Brain microvascular endothelial cell (primary cell): ENCODE results near the gene GDF11.
A peak's percentile ranks its signal among the peaks of the same experiment; 100 is the strongest.

Source experiments
- DNase-seq: peaks from one replicate; pipeline ENCODE4 v3.0.0-alpha.2; 2020
- H3K27ac ChIP-seq: fragments of 250-450 bp; sonication (Bioruptor Pico); 2 replicates; pipeline ENCODE4 v1.5.1; 2020; ENCODE audit warnings: mild to moderate bottlenecking, moderate library complexity
- H3K27me3 ChIP-seq: fragments of 250-450 bp; sonication (Bioruptor Pico); replicated peaks from 2 replicates; pipeline ENCODE4 v1.5.1; 2020; ENCODE audit warnings: mild to moderate bottlenecking
- H3K36me3 ChIP-seq: fragments of 250-450 bp; sonication (Bioruptor Pico); replicated peaks from 2 replicates; pipeline ENCODE4 v1.5.1; 2020; ENCODE audit warnings: mild to moderate bottlenecking
- H3K4me3 ChIP-seq: 2 replicates; pipeline ENCODE4 v1.5.1; 2011; ENCODE audit warnings: low read depth, mild to moderate bottlenecking, control low read depth, low read length, moderate library complexity
- in situ Hi-C: cut with HindIII; loops from 2 replicates; pipeline ENCODE4 v1.10.0; 2017; ENCODE audit warnings: low sequenced_read_pairs, low pct_ligation_motif_present
- TF ChIP-seq, protein P1 (sequence below): IDR thresholded peaks from 2 replicates; pipeline ENCODE4 v1.5.1; 2011; ENCODE audit warnings: low read depth, mild to moderate bottlenecking, moderate library complexity, low read length, control low read depth, inconsistent platforms; ENCODE audit errors: missing control alignments

Gene GDF11

DNA sequence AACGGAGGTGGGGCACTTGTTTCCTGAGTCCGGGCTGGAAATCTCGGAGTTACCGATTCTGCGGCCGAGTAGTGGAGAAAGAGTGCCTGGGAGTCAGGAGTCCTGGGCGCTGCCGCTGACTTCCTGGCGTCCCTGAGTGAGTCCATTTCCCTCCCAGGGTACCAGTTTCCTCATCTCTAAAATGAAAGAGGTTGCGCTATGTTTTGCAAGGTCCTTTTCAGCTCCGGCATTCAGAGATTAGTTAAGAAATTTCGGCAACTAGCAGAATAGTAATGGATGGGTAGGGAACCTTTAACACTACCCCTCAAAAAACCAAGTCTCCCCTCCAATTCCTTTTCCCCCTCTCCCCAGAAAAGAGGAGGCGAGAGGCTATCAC lies 26.4 kb upstream of the GDF11 start:
- H3K27me3 ChIP-seq = no peaks in the 10 kb centered on the region
- H3K27ac ChIP-seq = peak overlapping the region; percentile 78
- TF ChIP-seq, protein P1, sequence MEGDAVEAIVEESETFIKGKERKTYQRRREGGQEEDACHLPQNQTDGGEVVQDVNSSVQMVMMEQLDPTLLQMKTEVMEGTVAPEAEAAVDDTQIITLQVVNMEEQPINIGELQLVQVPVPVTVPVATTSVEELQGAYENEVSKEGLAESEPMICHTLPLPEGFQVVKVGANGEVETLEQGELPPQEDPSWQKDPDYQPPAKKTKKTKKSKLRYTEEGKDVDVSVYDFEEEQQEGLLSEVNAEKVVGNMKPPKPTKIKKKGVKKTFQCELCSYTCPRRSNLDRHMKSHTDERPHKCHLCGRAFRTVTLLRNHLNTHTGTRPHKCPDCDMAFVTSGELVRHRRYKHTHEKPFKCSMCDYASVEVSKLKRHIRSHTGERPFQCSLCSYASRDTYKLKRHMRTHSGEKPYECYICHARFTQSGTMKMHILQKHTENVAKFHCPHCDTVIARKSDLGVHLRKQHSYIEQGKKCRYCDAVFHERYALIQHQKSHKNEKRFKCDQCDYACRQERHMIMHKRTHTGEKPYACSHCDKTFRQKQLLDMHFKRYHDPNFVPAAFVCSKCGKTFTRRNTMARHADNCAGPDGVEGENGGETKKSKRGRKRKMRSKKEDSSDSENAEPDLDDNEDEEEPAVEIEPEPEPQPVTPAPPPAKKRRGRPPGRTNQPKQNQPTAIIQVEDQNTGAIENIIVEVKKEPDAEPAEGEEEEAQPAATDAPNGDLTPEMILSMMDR = no peak
- no peak for DNase-seq
- H3K36me3 ChIP-seq = no peaks in the 10 kb centered on the region
- peak overlapping the region; percentile 79 for H3K4me3 ChIP-seq
- in situ Hi-C loops = no loop called here

DNA sequence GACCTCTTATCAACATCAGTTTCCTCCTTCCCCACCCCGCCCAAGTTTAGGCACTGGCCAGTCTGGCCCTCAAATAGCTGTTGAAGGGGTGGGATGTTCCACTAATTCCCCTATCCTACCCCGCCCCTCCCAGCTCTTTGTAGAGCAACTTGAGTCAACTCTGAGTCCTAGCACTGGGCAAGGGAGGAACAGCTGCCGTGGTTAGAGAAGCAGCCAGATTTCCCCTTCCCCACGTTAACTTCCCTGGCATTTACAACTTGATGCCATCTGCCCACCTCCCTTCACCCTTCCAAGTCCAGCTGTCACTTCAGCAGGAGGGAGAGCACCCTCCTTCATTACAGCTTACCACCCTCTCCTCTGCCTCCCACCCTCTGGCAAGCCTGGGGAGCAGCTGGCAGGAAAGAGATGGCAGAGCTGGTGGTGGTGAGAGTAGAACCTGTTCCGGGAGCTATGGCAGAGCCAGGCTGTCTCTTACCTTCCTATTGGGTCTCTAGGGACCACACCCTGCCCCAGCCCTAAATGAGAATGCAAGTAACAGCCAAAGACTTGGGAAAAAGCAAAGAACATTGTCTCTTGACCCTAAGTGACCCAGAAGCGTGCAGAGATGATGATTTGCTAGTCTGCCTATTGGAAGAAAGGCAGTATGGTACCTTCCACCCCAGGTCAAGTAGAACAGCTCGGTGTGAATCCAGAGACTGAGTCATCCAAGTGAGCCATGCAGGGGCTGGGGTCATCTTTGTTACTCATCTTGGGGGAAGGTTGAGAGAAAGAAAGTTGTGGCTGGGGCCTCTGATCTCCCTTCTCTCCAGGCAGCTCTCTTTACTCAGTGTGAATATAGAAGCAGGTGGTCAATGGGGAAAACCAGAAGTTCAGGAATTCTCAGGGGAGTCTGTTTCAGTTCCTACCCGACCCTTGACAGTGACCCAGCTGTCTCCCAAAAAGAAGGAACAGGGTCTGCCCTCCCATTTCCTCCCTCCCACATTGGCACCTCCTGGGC lies 25.6 kb upstream of the GDF11 start:
- in situ Hi-C loops = no loop called here
- Histone ChIP-seq H3K4me3 (peak overlapping the region; percentile 79), H3K36me3 (no peaks in the 10 kb centered on the region), H3K27ac (peak overlapping the region; percentile 62), H3K27me3 (no peaks in the 10 kb centered on the region)
- TF ChIP-seq, protein P1 = no peak
- DNase-seq = peak; percentile 74

DNA sequence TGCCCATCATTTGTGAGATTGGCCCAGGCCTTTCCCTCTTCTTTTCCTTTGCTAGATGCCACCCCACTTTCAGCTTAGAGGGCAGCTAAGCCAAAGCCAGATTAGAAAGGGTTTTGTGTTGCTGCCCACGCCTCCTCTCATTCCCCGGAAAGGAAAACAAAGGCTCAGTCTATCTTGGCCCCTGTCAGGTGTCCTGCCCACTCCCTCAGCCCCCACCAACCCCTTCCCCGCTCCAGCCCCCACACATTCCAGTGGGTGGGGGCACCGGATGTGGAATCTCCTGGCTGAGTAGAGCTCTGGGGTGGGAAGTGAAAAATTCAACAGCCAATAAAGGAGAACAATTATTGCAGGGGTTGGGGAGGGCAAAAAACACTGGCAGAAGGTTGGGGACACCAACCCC lies 24.9 kb upstream of the GDF11 start:
- DNase-seq = no peak
- Histone ChIP-seq H3K27me3 (no peaks in the 10 kb centered on the region), H3K4me3 (peak overlapping the region; percentile 1), H3K36me3 (peaks cover 4% of the 10 kb centered on the region), H3K27ac (peak overlapping the region; percentile 62)
- TF ChIP-seq, protein P1 = no peak
- in situ Hi-C loops = no loop called here

DNA sequence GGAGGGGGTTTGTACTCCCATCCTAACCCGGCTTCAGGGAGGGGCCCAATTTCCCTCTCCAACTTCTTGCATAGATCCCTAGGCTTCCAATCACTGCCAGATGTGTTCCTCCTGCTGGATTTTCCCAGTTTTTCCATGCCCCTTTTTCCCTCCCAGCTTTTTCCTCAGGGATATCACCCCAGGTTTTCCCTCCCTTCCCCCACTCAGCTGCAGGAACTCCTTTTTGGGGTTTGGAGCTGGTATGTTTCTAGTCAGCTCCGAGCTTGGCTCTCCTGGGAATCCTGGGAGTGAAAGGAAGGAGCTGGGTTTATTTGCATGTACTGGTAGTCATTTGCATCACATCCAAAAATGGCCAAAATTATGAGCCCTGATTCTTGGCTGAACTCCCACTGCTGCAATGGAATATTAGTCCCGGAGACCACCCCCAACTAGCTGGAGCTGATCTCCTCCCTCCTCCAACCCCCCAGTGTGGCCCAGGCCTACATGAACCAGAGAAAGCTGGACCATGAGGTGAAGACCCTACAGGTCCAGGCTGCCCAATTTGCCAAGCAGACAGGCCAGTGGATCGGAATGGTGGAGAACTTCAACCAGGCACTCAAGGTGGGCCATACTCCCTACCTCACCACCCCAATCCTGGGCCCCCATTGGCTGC lies 24.2 kb upstream of the GDF11 start:
- no peak for DNase-seq
- Histone ChIP-seq H3K36me3 (peaks cover 11% of the 10 kb centered on the region), H3K27me3 (no peaks in the 10 kb centered on the region), H3K27ac (peak overlapping the region; percentile 62), H3K4me3 (no peak overlapping the region)
- TF ChIP-seq, protein P1 = no peak
- in situ Hi-C loops = no loop called here

DNA sequence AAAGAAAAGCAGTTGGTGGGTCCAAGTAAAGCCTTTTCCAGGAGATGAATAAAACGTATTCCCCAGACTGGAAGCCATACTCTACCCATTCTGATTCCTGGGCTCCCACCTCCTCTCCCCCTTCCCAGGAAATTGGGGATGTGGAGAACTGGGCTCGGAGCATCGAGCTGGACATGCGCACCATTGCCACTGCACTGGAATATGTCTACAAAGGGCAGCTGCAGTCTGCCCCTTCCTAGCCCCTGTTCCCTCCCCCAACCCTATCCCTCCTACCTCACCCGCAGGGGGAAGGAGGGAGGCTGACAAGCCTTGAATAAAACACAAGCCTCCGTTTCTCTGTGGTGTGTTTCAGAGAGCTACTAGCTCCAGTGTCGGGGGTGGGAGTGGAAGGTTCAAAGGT lies 23.6 kb upstream of the GDF11 start:
- in situ Hi-C loops = no loop called here
- no peak overlapping the region for H3K27ac ChIP-seq
- no peak for DNase-seq

More for the DNA sequence above, 23.6 kb upstream of the GDF11 start:
- no peaks in the 10 kb centered on the region for H3K27me3 ChIP-seq
- TF ChIP-seq, protein P1 = no peak
- no peak overlapping the region for H3K4me3 ChIP-seq
- peaks cover 17% of the 10 kb centered on the region for H3K36me3 ChIP-seq
